HepG2 (cell line): Measurements from ENCODE around the gene MBD3L3. TPM values are rescaled to one million over a fixed set of nuclear protein-coding genes. Genes with fewer than 3 reads are reported as not detected.

Experiments
- ASH2L ChIP-seq: fragments of 300-600, 200-600 bp; sonication (generic); IDR thresholded peaks from 2 replicates; pipeline ENCODE4 v1.7.0; 2017; ENCODE audit warnings: low read depth, mild to moderate bottlenecking, moderate library complexity, mixed read lengths, low read length; ENCODE audit not compliant: insufficient read length
- CREM ChIP-seq, 2 experiments: sonication (generic) in 1 of 2; formaldehyde crosslinking in 1 of 2; IDR thresholded peaks; 2 replicates each; pipeline versions ENCODE4 v1.4.0 to v1.6.1; 2016 to 2020; ENCODE audit warnings: antibody characterized with exemption in 1 of 2, mild to moderate bottlenecking in 1 of 2, missing genetic modification reagents in 1 of 2
- FOXP1 ChIP-seq, 2 experiments: fragments of 450-650 bp in 1 of 2; IDR thresholded peaks; 2 replicates each; pipeline ENCODE4 v1.6.1; 2017 to 2018; ENCODE audit warnings: antibody characterized with exemption in 1 of 2
- IRF2 ChIP-seq: IDR thresholded peaks from 2 replicates; pipeline ENCODE4 v1.6.1; 2018; ENCODE audit warnings: missing genetic modification reagents, missing compliant biosample characterization
- ISL2 ChIP-seq: sonication (generic); formaldehyde crosslinking; IDR thresholded peaks from 2 replicates; pipeline ENCODE4 v1.5.0; 2020; ENCODE audit warnings: missing genetic modification reagents
- JARID2 ChIP-seq: sonication (generic); formaldehyde crosslinking; IDR thresholded peaks from 2 replicates; pipeline ENCODE4 v1.8.1; 2023; ENCODE audit warnings: missing genetic modification reagents, inconsistent platforms; ENCODE audit not compliant: insufficient replicate concordance
- KLF13 ChIP-seq: sonication (generic); formaldehyde crosslinking; IDR thresholded peaks from 2 replicates; pipeline ENCODE4 v1.4.0; 2020; ENCODE audit warnings: mild to moderate bottlenecking, missing genetic modification reagents
- MAFG ChIP-seq: sonication (generic); formaldehyde crosslinking; IDR thresholded peaks from 2 replicates; pipeline ENCODE4 v1.5.1; 2020; ENCODE audit warnings: mild to moderate bottlenecking, missing genetic modification reagents
- NCOA5 ChIP-seq: sonication (generic); formaldehyde crosslinking; IDR thresholded peaks from 2 replicates; pipeline ENCODE4 v1.4.0; 2020; ENCODE audit warnings: missing genetic modification reagents
- SRSF1 ChIP-seq: fragments of 200-400 bp; formaldehyde crosslinking; optimal IDR thresholded peaks from 2 replicates; pipeline ENCODE3; 2017; ENCODE audit warnings: mild to moderate bottlenecking, low read depth, low read length, moderate library complexity
- ZBTB21 ChIP-seq: sonication (generic); formaldehyde crosslinking; IDR thresholded peaks from 2 replicates; pipeline ENCODE4 v1.4.0; 2020; ENCODE audit warnings: missing genetic modification reagents
- ZFP82 ChIP-seq: sonication (generic); formaldehyde crosslinking; IDR thresholded peaks from 2 replicates; pipeline ENCODE4 v1.5.1; 2020; ENCODE audit warnings: mild to moderate bottlenecking, missing genetic modification reagents, borderline replicate concordance
- ZNF460 ChIP-seq: sonication (generic); formaldehyde crosslinking; IDR thresholded peaks from 2 replicates; pipeline ENCODE4 v1.5.1; 2020; ENCODE audit warnings: missing genetic modification reagents, mild to moderate bottlenecking, borderline replicate concordance
- ZNF766 ChIP-seq: sonication (generic); formaldehyde crosslinking; IDR thresholded peaks from 2 replicates; pipeline ENCODE4 v1.5.0; 2020; ENCODE audit warnings: missing genetic modification reagents, borderline replicate concordance
- ZNF790 ChIP-seq: sonication (generic); formaldehyde crosslinking; IDR thresholded peaks from 2 replicates; pipeline ENCODE4 v1.8.0; 2022; ENCODE audit warnings: missing genetic modification reagents, mild to moderate bottlenecking, borderline replicate concordance
- ZNF878 ChIP-seq: sonication (generic); formaldehyde crosslinking; IDR thresholded peaks from 2 replicates; pipeline ENCODE4 v1.8.1; 2023; ENCODE audit warnings: mild to moderate bottlenecking, missing genetic modification reagents, moderate library complexity
- polyA plus RNA-seq, 8 experiments: library from polyadenylated mRNA; depleted of rRNA in 3 of 8; stranded (reverse) in 7 of 8; unstranded in 1 of 8; fragments of >200 nt; fragmentation: Illumina TruSeq in 4 of 8; extraction: Trizol in 4 of 8; gene quantifications; 2 replicates each; pipeline versions ENCODE4 v1.2.1 to v1.2.3, GENCODE V29; 2011 to 2016; ENCODE audit warnings: low read depth in 4 of 8, missing spikeins in 1 of 8, mixed read lengths in 1 of 8; ENCODE audit not compliant: insufficient read depth in 1 of 8
- total RNA-seq, 5 experiments: library from RNA; depleted of rRNA; stranded (reverse); fragments of >200 nt; fragmentation: Illumina TruSeq; extraction: Trizol; gene quantifications; 2 replicates each; pipeline ENCODE4 v1.2.3, GENCODE V29; 2016; ENCODE audit warnings: low read depth in 1 of 5
- TF ChIP-seq, protein P1 (sequence below): sonication (generic); formaldehyde crosslinking; IDR thresholded peaks from 2 replicates; pipeline ENCODE4 v1.4.0; 2020; ENCODE audit warnings: low read depth, mild to moderate bottlenecking, missing genetic modification reagents
- TF ChIP-seq, protein P2 (sequence below): sonication (generic); formaldehyde crosslinking; IDR thresholded peaks from 2 replicates; pipeline ENCODE4 v1.5.1; 2020; ENCODE audit warnings: mild to moderate bottlenecking, missing genetic modification reagents, borderline replicate concordance
- TF ChIP-seq, protein P3 (sequence below): sonication (generic); formaldehyde crosslinking; IDR thresholded peaks from 2 replicates; pipeline ENCODE4 v1.8.1; 2023; ENCODE audit warnings: missing genetic modification reagents, inconsistent platforms, borderline replicate concordance
- TF ChIP-seq, protein P4 (sequence below): IDR thresholded peaks from 2 replicates; pipeline ENCODE4 v1.6.1; 2016; ENCODE audit warnings: mild to moderate bottlenecking
- TF ChIP-seq, protein P5 (sequence below): IDR thresholded peaks from 2 replicates; pipeline ENCODE4 v1.6.1; 2012; ENCODE audit warnings: low read depth, low read length, improper control_type of control experiment

MBD3L3 gene
- total and polyA plus RNA-seq, 2 of the 13 experiments (the other 11 are each of a cell fraction or from before 2014, with no cell fraction given): not detected

DNA sequence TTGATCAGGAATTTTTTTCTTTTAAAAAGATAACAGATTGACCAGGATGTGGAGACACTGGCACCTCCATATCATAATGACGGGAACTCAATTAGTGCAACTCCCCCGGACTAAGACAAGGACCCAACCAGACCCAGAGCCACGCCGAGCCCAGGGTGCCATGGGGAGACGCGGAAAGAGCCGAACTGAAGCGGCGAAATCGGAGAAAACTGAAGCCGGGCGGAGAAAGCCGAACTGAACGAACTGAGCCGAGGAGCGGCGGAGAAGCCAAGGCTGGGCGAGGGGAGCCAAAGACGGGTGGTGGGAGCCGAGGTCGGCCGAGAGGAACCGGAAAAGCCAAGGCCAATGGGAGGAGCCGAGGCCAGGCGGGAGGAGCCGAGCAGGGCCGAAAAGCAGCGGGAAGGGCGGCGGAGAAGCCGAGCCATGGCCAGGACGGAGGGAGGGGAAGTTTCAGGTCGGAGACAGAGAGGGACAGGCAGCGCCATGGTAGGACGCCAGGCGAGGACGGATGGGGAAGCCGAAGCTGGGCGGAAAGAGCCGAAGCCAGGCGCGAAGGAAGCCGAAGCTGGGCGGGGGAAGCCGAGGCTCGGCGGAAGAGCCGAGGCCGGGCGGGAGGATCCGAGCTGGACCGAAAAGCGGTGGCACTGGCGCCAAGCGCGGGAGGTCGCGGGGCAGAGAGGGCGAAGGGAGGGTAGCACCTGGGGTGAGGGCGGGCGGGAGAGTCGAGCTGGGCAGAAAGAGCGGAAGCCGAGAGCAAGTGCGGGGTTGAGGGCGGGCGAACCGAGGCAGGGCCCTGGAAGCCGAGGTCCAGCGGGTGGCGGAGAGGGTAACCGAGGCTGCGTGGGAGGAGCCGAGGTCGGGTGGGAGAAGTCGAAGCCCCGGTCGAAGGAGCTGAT is 40.5 kb upstream of the MBD3L3 start (continued):
- TF ChIP-seq, protein P1, sequence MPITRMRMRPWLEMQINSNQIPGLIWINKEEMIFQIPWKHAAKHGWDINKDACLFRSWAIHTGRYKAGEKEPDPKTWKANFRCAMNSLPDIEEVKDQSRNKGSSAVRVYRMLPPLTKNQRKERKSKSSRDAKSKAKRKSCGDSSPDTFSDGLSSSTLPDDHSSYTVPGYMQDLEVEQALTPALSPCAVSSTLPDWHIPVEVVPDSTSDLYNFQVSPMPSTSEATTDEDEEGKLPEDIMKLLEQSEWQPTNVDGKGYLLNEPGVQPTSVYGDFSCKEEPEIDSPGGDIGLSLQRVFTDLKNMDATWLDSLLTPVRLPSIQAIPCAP (CRISPR knock-in tag): no peak
- no peak; the same call in 1 of the 2 replicates for TF ChIP-seq IRF2 (CRISPR knock-in tag)
- no peak for TF ChIP-seq JARID2 (CRISPR knock-in tag)
- TF ChIP-seq, protein P2, sequence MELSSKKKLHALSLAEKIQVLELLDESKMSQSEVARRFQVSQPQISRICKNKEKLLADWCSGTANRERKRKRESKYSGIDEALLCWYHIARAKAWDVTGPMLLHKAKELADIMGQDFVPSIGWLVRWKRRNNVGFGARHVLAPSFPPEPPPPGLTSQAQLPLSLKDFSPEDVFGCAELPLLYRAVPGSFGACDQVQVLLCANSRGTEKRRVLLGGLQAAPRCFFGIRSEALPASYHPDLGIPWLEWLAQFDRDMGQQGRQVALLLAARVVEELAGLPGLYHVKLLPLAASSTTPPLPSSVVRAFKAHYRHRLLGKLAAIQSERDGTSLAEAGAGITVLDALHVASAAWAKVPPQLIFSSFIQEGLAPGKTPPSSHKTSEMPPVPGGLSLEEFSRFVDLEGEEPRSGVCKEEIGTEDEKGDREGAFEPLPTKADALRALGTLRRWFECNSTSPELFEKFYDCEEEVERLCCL (CRISPR knock-in tag): 0 out of 2 replicates have a peak, but pooled peaks have one; percentile 64
- TF ChIP-seq ZBTB21: no peak
- no peak for TF ChIP-seq FOXP1 (IDR thresholded peaks at IDR 0.05)
- TF ChIP-seq FOXP1 (CRISPR knock-in tag; IDR thresholded peaks at IDR 0.05): no peak
- no peak for TF ChIP-seq MAFG (CRISPR knock-in tag)
- no peak for TF ChIP-seq ZNF766
- peak; percentile 18; the same call in 1 of the 2 replicates for TF ChIP-seq ZNF790 (CRISPR knock-in tag)
- TF ChIP-seq CREM (IDR thresholded peaks at IDR 0.05): no peak
- TF ChIP-seq CREM (CRISPR knock-in tag; IDR thresholded peaks at IDR 0.05): no peak
- TF ChIP-seq, protein P3, sequence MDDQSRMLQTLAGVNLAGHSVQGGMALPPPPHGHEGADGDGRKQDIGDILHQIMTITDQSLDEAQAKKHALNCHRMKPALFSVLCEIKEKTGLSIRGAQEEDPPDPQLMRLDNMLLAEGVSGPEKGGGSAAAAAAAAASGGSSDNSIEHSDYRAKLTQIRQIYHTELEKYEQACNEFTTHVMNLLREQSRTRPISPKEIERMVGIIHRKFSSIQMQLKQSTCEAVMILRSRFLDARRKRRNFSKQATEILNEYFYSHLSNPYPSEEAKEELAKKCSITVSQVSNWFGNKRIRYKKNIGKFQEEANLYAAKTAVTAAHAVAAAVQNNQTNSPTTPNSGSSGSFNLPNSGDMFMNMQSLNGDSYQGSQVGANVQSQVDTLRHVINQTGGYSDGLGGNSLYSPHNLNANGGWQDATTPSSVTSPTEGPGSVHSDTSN (CRISPR knock-in tag): no peak
- TF ChIP-seq ISL2: no peak; the same call in 1 of the 2 replicates
- no peak for TF ChIP-seq KLF13 (CRISPR knock-in tag)
- TF ChIP-seq, protein P4, sequence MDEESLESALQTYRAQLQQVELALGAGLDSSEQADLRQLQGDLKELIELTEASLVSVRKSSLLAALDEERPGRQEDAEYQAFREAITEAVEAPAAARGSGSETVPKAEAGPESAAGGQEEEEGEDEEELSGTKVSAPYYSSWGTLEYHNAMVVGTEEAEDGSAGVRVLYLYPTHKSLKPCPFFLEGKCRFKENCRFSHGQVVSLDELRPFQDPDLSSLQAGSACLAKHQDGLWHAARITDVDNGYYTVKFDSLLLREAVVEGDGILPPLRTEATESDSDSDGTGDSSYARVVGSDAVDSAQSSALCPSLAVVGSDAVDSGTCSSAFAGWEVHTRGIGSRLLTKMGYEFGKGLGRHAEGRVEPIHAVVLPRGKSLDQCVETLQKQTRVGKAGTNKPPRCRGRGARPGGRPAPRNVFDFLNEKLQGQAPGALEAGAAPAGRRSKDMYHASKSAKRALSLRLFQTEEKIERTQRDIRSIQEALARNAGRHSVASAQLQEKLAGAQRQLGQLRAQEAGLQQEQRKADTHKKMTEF (CRISPR knock-in tag): peak; percentile 59; the same call in 1 of the 2 replicates
- TF ChIP-seq SRSF1: no peak
- no peak for TF ChIP-seq ZNF878 (CRISPR knock-in tag)
- no peak for TF ChIP-seq ZFP82 (CRISPR knock-in tag)
- TF ChIP-seq ASH2L: peak; percentile 69
- TF ChIP-seq, protein P5, sequence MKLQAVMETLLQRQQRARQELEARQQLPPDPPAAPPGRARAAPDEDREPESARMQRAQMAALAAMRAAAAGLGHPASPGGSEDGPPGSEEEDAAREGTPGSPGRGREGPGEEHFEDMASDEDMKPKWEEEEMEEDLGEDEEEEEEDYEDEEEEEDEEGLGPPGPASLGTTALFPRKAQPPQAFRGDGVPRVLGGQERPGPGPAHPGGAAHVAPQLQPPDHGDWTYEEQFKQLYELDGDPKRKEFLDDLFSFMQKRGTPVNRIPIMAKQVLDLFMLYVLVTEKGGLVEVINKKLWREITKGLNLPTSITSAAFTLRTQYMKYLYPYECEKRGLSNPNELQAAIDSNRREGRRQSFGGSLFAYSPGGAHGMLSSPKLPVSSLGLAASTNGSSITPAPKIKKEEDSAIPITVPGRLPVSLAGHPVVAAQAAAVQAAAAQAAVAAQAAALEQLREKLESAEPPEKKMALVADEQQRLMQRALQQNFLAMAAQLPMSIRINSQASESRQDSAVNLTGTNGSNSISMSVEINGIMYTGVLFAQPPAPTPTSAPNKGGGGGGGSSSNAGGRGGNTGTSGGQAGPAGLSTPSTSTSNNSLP: no peak
- no peak for TF ChIP-seq ZNF460 (CRISPR knock-in tag)
- no peak for TF ChIP-seq NCOA5 (CRISPR knock-in tag)
